NCI-H2227 (cell line): ENCODE measurements around the gene MGAT3.

ENCODE experiments used
- DNase-seq: peaks from one replicate; lab custom pipeline; 2025; ENCODE audit not compliant: unreplicated experiment; lab: John Stamatoyannopoulos, UW

Gene MGAT3

DNA sequence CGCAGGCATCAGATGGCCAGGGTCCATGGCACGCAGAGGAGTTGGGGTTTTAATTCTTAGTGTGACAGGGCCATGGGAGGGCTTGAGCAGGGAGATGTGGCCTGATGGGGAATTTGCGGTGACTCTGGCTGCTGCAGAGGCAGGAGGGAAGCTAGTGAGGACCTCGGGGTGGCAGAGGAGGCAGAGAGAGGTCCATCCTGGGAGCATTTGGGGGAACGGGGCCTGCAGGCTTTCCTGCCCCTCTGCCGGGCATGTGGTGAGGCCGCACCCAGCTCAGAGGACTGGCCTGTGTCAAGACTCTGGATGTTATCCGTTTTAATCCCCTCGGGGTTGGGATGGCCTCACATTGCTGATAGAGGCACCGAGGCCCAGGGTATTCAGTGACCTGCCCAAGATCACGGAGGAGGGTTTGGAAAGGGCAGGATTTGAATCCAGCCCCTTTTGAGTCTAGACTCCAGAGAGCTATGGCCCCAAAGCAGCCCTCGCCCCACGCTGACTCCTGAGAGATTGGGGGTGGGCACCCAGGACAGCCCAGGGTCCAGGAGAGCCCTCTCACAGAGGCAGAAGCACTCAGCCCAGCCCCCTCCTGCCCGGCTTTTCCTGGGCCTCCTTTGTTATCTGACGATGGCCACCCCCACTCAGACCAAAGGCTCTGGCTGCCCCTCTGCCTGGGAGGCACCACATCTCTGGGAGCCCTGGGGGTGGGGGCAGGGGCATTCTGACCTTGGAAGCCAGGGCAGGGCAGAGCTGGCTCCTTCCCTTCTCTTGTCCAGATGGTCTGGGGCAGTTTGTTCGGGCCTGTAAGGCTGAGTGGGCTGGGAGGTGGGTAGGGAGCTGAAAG lies 13.9 kb downstream of the MGAT3 start:
- no peak for DNase-seq

DNA sequence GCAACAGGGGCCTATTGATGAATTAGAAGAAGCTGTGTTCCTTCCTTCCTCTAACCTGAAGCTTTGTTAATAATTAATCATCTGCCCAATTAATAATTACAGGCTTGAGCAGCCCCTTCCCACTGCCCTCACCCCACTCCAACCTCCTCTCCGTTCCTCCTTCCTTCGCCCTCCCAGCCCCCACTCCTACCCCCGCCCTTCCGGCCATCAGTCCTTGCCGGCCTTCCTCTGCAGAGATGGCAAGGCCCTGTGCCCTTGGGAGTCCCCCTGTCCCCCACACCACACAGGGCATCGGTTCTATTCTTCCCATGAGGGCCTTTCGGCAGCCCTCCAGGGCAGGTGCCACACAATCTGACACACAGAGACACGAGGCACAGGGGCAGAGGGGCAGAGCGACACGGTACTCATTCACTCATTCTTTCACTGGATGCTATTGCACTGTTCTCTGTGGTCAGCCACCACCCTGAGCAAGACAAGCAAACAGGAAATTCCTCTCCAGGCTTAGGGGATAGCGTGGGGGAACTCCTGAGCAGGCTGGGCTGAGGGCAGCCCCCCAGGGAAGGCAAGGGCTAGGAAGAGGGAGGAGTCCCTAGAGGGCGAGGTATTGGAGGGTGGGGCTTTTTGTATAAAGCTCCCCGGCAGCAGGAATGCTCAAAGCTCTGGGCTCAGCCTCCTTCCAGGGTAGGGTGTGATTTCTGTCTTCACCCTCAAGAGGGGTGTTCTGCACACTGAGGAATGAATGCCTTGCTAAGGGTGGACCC lies 14.7 kb downstream of the MGAT3 start:
- no peak for DNase-seq

- DNase-seq = no peak
Observed at GRCh38 chr22:39472570-39473556, 16.1 kb downstream of the MGAT3 start.

DNA sequence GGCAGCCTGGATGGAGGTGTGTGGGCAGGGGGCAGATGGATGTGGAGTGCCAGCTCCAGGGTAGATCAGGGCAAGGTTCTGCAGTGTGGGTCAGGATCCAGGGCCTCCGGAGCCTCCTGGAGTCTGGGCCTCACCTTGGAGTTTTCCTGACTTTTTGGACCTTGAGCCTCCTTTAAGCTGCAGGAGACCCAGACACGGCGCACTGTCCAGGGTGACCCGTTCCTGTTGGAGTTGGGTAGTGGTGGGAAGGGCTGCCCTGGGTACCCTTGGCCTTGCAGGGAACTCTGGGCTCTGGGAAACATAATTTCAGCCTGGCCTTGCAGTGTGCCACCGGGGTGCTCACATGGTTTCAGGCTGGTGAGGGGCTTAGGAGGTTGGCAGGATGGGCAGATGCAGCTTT lies 17.0 kb downstream of the MGAT3 start:
- DNase-seq = no peak

DNA sequence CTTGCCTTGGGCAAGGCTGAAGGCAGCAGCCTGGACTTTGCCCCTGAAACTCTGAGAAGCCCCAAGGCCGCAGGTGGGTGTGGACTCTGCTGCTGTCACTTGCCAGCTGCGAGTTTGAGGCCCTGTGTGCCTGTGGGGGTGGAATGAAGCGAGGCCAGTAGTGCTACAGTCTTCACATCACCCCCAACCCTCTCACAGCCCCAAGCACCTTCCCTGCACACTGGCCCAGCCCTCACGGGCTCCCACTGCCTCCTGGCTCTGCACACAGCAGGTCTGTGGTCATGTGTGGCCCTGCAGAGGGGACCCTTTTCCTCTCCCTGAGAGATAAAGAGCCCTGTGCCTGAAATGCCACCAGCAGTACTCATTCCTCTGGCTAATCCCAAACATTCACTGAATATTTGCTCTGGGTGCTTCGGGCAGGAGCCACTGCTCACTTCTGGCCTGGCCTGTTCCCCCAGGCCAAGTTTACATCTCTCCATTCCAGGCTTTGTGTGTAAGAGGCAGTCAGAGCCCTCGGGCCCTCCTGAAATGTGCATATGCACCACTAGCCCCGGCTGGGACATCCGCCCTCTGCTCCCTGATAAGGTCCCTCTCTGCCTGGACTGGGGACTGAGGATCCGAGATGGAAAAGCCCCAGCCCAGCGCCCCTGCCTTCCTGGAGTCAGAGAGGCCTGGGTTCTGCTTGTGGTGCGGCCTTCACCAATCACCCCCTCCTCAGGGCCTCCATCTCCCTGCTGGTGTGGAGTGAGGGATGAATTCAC lies 17.7 kb downstream of the MGAT3 start:
- DNase-seq = no peak

- DNase-seq = no peak
Observed at GRCh38 chr22:39475337-39475736, 18.5 kb downstream of the MGAT3 start.

GRCh38 chr22:39475902-39476301 lies 19.1 kb downstream of the MGAT3 start:
- no peak for DNase-seq

DNA sequence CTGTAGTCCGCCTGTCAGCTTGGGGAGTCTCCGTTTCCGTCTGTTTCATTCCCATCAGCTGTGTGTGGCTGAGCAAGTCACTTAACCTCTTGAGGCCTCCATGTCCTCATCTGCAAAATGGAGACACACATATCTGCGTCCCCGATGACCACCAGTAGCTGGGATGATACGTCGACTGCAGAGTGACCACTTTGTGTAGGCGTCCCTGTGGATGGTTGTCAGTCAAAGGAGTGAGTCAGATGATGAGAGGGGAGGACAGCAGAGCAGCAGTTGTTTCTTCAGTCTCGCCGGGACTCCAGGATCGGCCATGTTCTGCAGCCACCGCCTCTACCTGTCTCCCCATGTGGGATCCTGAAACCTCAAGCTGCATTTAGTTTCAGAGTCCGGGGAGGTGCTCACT lies 19.9 kb downstream of the MGAT3 start:
- no peak for DNase-seq

DNA sequence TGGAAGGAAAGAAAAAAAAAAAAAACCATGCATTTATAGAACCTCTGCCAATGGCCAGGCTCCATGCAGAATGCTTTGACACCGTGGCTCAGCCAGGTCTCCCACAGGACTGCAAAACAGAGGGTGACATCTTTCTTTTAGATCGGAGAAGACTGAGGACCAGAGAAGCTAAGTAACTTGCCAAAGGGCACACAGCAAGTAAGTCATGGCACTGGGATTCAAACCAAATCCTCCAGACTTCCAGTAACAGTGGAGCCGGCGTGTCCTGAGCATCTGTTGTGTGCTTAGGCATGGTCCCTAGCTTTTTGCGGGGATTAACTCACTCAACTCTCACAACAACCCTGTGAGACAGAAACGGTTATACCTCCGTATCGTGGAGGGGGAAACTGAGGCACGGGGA lies 20.7 kb downstream of the MGAT3 start:
- DNase-seq = no peak

GRCh38 chr22:39478441-39478850 lies 21.6 kb downstream of the MGAT3 start:
- DNase-seq = no peak

- no peak for DNase-seq
Observed at GRCh38 chr22:39479254-39479653, 22.4 kb downstream of the MGAT3 start.

- DNase-seq = no peak
Observed at GRCh38 chr22:39480557-39480956, 23.7 kb downstream of the MGAT3 start.

DNA sequence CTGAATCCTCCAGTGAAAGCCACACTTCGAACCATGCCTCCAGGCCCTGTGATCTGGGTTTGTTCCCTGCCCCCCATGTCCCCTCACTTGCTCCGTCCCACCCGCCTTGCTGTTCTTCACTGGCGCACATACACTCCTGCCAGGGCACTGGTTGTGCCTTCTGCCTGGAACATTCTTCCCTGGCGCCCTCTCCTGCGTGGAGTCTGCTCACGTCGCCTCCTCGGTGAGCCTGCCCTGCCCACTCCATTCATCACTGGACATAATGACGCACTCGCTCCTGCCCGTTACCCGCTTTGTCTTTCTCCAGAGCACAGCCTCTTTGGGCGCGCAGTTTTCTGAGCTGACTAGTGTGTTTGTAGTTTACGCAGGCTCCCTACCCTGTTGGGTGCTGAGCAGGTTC lies 24.2 kb downstream of the MGAT3 start:
- DNase-seq = no peak

DNA sequence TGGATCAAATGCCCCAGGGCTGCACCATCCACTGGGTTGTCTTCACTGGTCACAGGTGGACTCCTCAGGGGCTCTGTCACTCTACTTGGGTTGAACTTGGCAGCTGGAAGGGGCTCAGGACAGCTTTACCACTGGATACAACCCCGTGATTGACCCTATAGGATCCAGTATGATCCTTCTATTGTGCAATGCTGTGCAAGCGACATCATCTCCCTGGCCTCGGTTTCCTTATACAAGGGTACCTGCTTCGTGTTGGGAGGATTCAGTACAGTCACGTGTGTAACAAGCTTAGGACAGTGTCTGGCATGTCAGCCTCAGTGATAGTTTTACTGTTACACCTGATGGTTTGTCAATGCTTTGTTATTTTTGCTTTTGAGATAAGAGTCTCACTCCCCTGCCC lies 24.8 kb downstream of the MGAT3 start:
- DNase-seq = no peak

DNA sequence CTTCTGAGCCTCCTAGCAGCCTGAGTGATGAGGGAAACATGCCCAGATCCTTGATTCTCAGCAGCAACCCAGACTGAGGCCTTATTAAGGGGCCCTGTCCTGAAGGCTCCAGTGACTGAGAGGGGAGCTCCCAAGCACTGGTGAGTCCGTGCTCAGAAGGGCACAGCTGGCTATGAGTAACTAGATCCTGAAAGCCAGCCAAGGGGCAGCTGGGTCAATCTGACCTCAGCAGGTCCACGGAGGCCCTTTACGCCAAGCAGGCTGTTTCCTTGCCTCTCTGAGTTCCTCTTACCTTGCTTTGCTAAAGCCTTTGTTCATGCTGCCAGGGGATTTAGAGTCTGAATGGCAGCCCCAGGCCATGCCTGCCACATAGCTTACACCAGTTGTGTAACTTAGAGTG lies 26.0 kb downstream of the MGAT3 start:
- DNase-seq = no peak

- no peak for DNase-seq
Observed at GRCh38 chr22:39486951-39487825, 30.4 kb downstream of the MGAT3 start.

- DNase-seq = no peak
Observed at GRCh38 chr22:39487826-39488520, 31.2 kb downstream of the MGAT3 start.

- no peak for DNase-seq
Observed at GRCh38 chr22:39488563-39489083, 31.8 kb downstream of the MGAT3 start.
